GM12864 (cell line): ENCODE measurements around the gene YIPF2.
"Not testable (repeated sequence)": the region's sequence is repeated elsewhere in the genome, so short reads cannot be mapped to it uniquely, and the experiment has no call there.

Experiments used
- DNase-seq: peaks from one replicate; pipeline ENCODE4 v3.0.0-alpha.2; 2011; ENCODE audit warnings: low read depth
- H3K4me3 ChIP-seq: 2 replicates; pipeline ENCODE4 v1.5.1; 2011; ENCODE audit warnings: mild to moderate bottlenecking, low read depth, low read length, control low read depth
- CTCF ChIP-seq: IDR thresholded peaks from 2 replicates; pipeline ENCODE4 v1.5.1; 2011; ENCODE audit warnings: low read depth, mild to moderate bottlenecking, moderate library complexity, low read length, control low read depth, inconsistent platforms; ENCODE audit errors: missing control alignments

Gene YIPF2

GRCh38 chr19:10884274-10884673, 44.2 kb downstream of the YIPF2 start:
- no peak for DNase-seq
- TF ChIP-seq CTCF = no peak
- no peak overlapping the region for H3K4me3 ChIP-seq

- no peak for TF ChIP-seq CTCF
- DNase-seq = no peak
- no peak overlapping the region for H3K4me3 ChIP-seq
These were observed 46.4 kb downstream of the YIPF2 start for GRCh38 chr19:10882108-10882457.

- no peak for TF ChIP-seq CTCF
- H3K4me3 ChIP-seq = no peak overlapping the region
- no peak for DNase-seq
These were observed 46.9 kb downstream of the YIPF2 start for GRCh38 chr19:10881403-10882107.

GRCh38 chr19:10878253-10878652, 50.2 kb downstream of the YIPF2 start:
- DNase-seq = no peak
- H3K4me3 ChIP-seq = peak overlapping the region; percentile 54; the same call in 1 of the 2 replicates
- TF ChIP-seq CTCF = no peak

GRCh38 chr19:10877608-10878007, 50.8 kb downstream of the YIPF2 start:
- not testable (repeated sequence) for DNase-seq, H3K4me3 ChIP-seq

GRCh38 chr19:10876459-10877240, 51.8 kb downstream of the YIPF2 start:
- peak; percentile 73 for DNase-seq
- no peak for TF ChIP-seq CTCF
- H3K4me3 ChIP-seq = peak overlapping the region; percentile 1; the same call in 1 of the 2 replicates

- no peak for TF ChIP-seq CTCF
These were observed 54.4 kb downstream of the YIPF2 start for GRCh38 chr19:10874024-10874423.

More at GRCh38 chr19:10874024-10874423, 54.4 kb downstream of the YIPF2 start:
- H3K4me3 ChIP-seq = peak overlapping the region; percentile 84; the same call in 1 of the 2 replicates
- DNase-seq = no peak
